DOHH2 (cell line): ENCODE results near the gene ENC1.

Experiments used
- CTCF ChIP-seq: fragments of 200-600 bp; sonication (generic); IDR thresholded peaks from one replicate; pipeline ENCODE4 v1.5.1; 2014; ENCODE audit warnings: antibody characterized with exemption, mild to moderate bottlenecking, low read depth, low read length; ENCODE audit not compliant: poor library complexity, severe bottlenecking
- EZH2phosphoT487 ChIP-seq: fragments of 200-600 bp; sonication (generic); IDR thresholded peaks from 2 replicates; pipeline ENCODE4 v1.6.1; 2017; ENCODE audit warnings: borderline replicate concordance, mild to moderate bottlenecking, antibody characterized with exemption, low read length, moderate library complexity, mixed read lengths

GRCh38 chr5:74685979-74686631 is 45.6 kb upstream of the ENC1 start:
- TF ChIP-seq CTCF (no peak), EZH2phosphoT487 (no peak)
